Forelimb muscle (tissue), 1 donor: Measurements from ENCODE around the gene RIC8B. TPM values are rescaled to one million over a fixed set of nuclear protein-coding genes. Genes with fewer than 3 reads are reported as not detected.
A peak's percentile ranks its signal among the peaks of the same experiment; 100 is the strongest.
"Not testable (repeated sequence)": the region's sequence is repeated elsewhere in the genome, so short reads cannot be mapped to it uniquely, and the experiment has no call there.

ENCODE experiments used
- DNase-seq: peaks from one replicate; pipeline ENCODE4 v3.0.0-alpha.2; 2013; ENCODE audit warnings: low read depth
- polyA plus RNA-seq: library from polyadenylated mRNA; unstranded; fragments of 120-200 nt; gene quantifications from one replicate; pipeline ENCODE4 v1.2.1, GENCODE V29; 2013; ENCODE audit not compliant: insufficient read length

The RIC8B gene
- polyA plus RNA-seq, 1 donor: 14.7 TPM

DNA sequence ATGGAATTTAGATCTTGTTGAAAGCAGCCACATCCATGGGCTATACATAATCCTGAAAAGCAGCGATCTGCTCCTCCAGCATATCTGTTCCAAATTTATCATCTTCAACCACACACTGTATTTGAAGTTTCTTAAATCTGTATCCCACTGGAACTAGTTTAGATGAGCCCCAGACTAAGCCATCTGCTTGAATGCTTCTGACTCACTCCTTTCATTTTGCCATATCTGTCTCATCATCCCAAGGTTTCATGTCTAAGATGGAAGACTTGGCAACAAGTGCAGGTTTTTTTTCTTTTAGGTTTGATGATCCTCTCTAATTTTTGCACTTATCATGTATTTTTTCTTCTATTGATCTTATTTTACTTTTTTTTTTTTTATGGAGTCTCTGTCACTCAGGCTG is 126.8 kb downstream of the RIC8B start:
- no peak for DNase-seq

DNA sequence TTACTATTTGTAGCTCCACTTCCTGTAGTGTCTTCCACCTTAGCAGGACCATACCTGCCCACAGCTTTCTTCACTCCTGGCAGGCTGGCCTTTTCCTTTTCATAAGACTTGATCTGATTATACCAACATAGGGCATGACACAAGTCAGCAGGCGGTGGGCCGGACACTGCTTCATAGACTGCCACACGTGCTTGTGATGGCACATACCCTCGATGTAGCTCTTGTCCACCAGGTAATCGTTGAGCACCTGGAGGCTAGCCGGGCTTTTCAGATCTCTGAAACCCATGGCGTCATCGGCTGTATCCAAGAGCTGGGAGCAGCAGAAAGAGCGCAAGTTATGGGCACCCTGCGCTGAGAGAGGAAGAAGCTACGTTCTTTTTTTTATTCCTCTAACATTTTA is 127.6 kb downstream of the RIC8B start:
- no peak for DNase-seq

DNA sequence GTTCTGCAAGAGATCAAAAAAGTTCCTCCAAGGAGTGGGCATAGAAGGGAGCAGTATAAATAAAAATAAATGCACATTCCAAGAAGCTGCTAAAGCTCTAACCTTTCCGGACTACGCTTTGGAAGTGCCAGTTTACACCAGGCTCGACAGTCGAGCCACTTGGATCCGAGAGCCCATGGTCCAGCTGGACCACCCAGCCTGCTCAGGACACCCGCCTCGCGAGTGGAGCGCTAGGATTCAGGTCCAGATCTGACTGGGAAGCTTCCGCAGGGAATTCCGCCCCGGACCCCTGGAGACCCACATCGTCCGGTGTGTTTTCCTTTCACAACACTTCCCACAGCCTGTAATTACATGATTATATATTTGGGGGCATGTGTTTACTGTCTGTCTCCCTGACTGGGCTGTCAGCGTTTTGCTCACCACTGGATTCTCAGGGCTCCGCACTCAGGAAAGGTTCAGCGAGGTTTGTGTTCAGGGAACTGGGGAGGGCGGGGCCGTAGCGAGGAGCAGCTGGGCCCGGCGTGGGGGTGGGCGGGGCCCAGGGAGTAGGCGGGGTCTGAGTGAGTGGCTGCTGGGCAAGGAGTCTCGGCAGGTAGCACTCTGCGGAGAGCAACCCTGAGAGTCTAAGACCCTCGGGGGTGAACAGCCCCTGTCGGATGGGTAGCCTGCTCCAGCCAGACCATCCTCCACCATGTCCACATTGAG is 128.9 kb downstream of the RIC8B start:
- no peak for DNase-seq

DNA sequence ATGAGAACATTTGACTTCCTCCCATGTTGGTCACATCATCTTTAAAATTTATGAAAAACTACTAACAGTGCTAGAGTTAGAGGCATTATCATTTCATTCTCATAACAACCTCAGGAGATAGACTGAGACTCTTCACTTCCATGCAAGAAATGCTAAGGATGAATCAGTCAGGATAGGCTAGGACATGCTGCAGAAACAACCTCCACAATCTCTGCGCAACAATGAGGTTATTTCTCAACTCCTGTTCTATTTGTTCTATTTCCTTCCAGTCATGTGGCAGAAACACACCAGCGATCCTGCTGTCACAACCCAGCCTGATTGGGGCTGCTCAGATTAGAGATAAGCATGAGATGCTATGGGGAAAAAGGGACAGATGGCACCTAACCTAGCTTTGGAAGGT is 132.2 kb downstream of the RIC8B start:
- no peak for DNase-seq

DNA sequence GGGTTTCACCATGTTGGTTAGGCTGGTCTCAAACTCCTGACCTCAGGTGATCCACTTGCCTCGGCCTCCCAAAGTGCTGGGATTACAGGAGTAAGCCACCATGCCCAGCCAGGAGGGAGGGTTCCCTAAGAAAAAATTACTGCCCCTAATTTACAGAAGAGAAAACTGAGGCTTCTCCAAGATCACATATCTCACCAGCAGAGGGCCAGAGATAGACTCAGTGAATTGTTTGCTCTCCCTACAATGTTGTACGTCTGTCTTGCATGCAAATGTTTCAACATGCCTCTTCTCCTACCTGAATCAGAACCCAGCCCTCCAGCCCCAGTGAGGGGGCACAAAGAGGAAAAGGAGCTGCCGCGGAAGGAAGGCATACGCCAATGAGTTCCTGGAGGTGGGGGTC is 132.9 kb downstream of the RIC8B start:
- DNase-seq: no peak

DNA sequence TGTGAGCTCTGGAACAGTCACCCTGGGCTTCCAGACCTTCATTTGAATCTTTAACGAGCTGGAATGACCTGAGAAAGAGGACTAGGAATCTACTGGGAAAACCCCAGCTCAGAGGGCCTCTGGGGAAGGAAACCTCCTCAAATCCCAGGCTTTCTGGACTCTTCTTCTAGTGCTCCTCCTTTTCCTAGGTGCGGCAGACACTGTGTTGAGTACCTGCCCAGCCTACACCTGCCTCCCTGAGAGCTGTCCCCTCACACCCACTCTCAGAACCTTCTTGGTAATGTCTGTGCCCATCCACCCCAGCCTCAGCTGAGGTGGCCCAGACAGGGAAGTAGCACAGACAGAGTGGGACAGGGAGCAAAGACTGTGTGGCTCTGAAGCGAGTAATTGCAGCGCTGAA is 133.4 kb downstream of the RIC8B start:
- no peak for DNase-seq

DNA sequence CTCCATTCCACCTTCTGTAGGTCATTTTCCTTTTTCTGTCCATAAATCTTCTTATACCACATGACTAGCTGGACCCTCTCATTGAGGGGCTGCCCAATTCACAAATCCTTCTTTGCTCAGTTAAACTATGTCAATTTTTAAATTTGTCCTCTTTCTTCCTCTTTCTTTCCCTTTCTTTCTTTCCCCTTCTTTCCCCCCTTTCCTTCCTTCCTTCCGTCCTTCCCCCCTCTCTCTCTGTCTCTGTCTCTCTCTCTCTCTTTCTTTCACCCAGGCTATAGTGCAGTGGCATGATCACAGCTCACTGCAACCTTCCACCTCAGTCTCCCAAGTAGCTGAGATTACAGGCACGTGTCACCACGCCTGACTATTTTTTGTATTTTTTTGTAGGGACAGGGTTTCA is 134.1 kb downstream of the RIC8B start:
- DNase-seq: no peak

DNA sequence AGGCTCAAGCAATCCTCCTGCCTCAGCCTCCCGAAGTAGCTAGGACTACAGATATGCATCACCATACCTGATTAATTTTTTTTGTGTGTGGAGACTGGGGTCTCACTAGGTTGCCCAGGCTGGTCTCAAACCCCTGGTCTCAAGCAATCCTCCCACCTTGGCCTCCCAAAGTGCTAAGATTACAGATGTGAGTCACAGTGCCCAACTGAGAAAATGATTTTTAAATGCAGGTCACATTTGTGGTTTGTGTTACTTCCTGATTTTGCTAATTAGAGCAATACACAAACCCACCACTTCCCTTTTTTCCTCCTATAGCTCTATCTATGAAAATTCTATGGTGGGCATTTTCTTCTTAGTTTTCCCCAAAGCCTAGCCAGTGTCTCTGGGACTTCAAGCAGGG is 135.7 kb downstream of the RIC8B start:
- no peak for DNase-seq

DNA sequence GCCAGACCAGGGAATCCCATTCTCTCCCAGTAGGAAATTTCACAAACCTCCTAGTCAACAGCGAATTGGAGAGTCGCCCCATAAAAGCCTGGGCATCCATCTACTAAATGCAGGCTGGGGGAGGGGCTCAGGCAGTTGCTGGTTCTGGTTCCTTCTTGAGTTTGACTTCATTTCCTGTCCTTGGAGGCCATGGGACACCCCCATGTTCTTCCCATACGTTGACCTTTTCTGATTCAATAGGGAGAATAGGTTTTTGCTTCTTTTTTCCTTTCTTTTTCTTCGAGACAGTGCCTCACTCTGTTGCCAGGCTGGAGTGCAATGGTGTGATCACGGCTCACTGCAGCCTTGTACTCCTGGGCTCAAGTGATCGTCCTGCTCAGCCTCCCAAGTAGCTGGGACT is 137.1 kb downstream of the RIC8B start:
- no peak for DNase-seq

DNA sequence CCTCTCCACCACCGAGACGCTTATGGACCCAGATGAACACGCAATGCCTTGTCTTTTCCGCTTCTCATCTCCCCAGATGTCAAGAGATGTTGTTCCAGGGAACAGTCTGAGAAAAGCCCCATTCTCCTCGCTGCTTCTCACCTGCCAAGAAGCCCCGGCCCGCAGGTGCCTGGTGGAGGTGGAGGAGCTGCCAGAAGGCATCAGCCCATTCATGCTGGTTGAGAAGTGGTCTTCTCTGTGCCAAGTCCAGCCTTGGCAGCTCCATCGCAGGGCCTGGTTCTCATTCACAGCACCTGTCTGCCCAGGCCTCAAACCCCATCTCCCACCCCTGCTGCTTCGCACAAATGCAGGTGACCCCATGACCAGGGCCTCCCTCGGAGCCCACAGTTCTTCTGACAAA is 139.0 kb downstream of the RIC8B start:
- no peak for DNase-seq

DNA sequence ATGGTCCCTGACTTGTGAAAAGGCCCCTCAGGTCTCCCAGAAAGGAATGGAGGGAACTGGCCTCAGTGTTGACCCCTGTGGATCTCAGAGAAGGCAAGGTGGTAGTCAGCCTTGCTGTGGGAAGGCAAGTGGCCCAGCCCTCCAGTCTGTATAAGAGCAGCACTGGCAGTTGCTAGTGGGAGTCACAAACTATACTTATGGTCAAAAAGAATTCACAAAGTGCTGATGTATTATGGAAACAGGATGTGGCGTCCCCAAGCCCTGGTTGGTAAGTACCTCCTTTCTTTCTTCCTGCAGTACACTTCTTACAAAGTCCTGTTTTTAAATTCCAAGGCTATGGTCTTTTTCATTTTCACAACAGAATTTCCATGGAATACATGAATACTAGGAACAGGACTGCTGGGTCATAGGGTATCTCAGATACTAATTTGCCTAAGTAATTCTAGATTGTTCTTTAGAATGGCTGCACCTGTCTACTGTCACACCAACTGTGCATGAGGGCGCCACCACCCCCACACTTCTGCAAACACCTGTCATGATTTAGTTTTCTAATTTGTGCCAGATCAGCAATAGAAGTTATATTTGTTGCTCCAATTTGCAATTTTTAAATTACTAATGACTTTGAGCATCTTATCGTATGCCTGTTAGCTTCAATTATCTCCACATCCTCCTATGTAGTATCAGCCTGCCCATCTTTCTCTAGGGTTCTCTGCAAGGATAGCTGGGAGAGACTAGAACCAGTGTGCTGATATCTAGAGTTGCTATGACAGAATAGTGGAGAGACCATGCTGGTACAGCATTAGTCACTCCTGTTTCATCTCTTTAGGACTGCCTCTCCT is 140.5 kb downstream of the RIC8B start:
- no peak for DNase-seq

DNA sequence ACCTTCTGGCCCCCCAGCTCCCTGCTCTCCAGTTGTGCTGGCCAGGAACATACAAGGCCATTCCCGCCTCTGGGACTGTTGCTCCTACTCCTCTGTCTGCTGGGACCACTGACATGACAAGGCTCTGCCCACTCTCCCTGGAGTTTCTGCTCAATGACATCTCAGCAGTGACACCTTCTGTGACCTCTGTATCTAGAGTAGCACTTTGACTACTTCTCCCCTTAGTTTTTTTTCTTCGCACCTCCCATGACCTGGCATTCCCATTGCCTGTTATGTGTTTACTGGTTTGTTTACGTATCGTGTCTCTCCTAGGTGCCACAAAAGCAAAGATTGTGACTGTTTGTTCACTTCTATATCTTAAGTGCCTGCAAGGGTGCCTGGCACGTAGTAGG is 141.1 kb downstream of the RIC8B start:
- DNase-seq: no peak

DNA sequence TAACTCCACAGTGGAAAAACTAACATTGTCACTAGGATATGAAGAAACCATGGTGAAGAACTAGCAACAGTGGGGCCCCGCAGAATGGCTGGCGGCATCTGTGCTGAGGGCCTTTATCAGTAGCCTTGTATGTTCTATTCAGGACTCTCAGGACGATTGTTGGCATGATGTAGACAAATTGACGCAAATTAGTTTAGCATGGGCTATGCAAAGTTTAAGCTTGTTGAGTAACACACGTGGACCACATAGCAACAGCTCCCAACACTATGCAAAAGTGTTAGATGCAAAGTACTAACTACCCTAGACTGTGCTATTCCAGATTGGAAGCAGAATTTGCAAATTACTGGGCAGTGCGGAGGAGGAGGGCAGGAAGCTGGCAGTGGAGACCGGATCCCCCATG is 143.0 kb downstream of the RIC8B start:
- no peak for DNase-seq

DNA sequence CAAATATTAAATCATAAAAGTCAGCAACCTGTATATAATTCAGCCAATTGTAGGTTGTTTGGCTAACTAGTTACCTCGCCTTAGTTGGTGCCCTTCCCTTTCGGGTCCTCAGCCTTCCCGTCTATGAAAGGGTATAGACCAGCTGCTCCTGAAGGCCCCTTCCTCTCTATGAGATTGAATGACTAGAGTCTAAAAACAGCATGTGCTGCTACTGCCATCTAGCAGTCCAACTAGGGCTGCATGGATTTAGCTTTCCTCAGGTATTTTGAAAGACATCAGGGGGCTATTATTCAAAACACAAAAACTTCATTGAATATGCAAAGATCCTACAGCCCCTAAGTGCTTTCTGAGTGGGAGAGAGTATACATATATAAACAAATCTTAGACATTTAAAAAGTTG is 144.3 kb downstream of the RIC8B start:
- no peak for DNase-seq

DNA sequence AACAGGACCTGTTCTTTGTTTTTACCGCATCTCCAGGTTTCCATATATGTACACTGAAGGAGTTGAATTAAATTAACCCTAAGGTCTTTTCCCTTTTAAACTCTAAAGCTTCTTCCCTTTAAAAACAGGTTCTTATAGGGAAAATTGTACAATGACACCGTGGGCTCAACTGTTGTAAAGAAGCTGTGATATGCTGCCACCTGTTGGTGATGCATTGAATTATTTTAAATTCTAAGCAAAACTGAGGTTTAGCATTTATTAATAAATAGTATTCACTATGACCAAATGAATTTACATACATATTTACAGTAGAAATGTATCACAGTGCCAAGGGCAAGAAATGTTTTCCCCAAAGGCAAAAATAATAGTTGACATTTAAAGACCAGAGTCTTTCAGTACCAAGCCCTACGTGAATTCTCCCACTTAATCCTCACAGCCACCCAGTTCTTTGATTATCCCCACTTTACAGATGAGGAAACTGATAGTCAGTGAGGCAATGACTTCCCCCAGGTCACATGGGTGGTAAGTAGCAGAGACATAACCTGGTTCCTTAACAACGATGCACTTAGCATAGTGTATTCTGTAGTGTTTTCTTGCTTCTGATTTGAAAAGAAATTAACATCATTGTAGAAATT is 145.5 kb downstream of the RIC8B start:
- peak; percentile 20 for DNase-seq

DNA sequence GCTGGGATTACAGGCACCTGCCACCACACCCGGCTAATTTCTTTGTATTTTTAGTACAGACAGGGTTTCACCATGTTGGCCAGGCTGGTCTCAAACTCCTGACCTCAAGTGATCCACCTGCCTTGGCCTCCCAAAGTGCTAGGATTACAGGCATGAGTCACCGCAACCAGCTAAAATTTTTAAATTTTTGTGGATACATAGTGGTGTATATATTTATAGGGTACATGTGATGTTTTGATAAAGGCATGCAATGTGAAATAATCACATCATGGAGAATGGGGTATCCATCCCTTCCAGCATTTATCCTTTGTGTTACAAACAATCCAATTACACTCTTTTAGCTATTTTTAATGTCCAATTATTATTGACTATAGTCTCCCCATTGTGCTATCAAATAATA is 147.5 kb downstream of the RIC8B start:
- DNase-seq: not testable (repeated sequence)

DNA sequence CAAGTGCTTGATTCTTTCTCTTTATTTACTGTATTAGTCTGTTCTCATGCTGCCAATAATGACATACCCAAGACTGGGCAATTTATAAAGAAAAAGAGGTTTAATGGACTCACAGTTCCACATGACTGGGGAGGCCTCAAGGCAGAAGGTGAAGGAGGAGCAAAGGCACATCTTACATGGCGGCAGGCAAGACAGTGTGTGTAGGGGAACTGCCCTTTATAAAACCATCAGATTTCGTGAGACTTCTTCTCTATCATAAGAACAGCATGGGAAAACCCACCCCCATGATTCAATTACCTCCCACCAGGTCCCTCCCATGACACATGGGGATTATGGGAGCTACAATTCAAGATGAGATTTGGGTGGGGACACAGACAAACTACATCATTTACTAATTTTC is 149.1 kb downstream of the RIC8B start:
- not testable (repeated sequence) for DNase-seq

DNA sequence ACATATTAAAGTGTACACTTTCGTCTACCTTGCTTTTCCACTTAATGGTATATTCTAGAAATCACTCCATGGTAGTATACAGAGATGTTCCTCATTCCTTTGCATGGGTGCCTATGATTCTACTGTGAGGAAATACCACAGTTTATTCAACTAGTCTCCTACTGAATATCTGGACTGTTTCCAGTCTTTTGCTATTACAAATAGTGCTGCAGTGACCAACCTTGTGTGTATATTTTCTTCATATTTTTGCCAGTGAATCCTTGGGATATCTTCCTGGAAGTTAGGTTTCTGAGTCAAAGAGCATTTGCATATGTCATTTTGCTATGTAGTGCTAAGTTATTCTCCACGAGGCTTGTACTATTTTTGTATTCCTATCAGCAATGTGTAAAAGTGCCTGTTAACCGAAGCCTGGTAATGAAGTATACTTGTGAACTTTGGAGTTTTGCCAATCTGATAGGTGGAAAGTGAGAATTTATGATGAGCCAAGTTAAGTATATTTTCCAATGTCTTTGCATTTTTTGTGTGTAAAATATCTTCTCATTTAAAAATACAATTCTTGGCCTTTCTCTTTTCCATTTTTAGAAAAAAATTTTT is 149.9 kb downstream of the RIC8B start:
- no peak for DNase-seq

DNA sequence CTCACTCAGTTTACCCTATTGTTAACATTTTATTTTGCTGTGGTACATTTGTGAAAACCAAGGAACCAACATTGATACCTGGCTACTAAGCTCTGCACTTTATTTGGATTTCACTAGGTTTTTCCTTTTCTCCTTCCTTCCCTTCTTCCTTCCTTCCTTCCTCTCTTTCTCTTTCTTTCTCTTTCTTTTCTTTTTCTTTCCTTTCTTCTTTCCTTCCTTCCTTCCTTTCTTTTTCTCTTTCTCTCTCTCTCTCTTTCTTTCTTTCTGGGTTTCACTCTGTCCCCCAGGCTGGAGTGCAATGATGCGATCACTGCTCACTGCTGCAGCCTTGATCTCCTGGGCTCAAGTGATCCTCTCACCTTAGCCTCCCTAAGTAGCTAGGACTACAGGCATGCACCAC is 152.2 kb downstream of the RIC8B start:
- no peak for DNase-seq

DNA sequence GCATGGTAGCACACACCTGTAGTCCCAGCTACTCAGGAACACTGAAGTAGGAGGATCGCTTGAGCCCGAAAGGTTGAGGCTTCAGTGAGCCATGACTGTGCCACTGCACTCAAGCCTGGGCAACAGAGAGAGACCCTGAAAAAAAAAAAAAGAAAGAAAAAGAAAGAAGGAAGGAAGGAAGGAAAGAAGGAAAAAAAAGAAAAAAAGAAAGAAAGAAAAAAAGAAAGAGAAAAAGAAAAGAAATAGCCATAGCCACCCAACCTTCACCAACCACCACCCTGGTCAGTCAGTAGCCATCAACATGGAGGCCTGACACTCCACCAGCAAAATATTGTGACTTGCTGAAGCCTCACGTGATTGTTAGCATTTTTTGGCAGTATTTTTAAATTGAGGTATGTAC is 159.8 kb downstream of the RIC8B start:
- DNase-seq: no peak
